Measurements from ENCODE around the gene HIBCH. TPM values are rescaled to one million over a fixed set of nuclear protein-coding genes. Genes with fewer than 3 reads are reported as not detected.

HIBCH gene
- total RNA-seq, 1 donor from 2014 or later: 38.8 TPM

DNA sequence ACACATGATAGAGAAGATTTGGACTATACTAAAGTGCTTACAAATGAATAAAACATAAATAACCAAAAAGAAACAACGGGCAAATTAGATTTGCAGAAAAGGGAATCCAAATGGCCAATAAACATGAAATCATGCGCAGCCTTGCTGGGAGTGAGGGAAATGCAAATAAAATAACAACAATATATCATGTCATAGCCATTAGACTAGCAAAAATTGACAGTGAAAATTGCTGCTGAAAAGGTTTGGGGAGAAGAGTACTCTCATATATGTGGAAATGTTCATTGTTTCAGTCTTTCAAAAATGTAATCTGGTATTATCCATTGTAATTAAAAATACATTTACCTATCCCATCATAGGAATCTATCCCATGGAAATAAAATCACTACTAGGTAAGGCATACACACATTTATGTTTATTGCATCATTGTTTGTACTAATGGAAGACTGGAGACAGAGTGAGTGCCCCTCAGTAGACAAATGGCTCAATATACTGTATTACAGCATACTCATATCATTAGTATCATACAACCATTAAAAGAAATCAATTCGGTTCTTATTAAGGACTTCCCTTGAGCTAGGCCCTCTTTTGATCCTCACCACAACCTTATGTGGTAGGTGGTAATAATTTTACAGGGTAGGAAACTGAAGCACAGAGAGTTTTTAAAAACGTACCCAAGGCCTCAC lies 163.0 kb downstream of the HIBCH start:
- Histone ChIP-seq H3K79me2 (ENCODE audit: low read depth) (no peaks in the 10 kb centered on the region), H3K27me3 (no peaks in the 10 kb centered on the region), H3K36me3 (no peaks in the 10 kb centered on the region), H3K4me1 (peaks cover 9% of the 10 kb centered on the region), H2AFZ (replicated peaks) (no peak overlapping the region), H3F3A (ENCODE audit: low read depth) (peaks cover 8% of the 10 kb centered on the region), H4K20me1 (ENCODE audit: low read depth) (no peaks in the 10 kb centered on the region), H3K9ac (no peak overlapping the region), H3K4me2 (no peak overlapping the region), H3K9me3 (ENCODE audit: low read depth) (no peaks in the 10 kb centered on the region), H3K4me3 (no peak overlapping the region), H3K27ac (no peak overlapping the region)
- peaks cover 12% of the 10 kb centered on the region for H3K4me1 Mint-ChIP-seq
- no peak overlapping the region for H3K4me3 Mint-ChIP-seq
- no peak for TF ChIP-seq EZH2phosphoT487 (IDR thresholded peaks at IDR 0.05)
- TF ChIP-seq CTCF (IDR thresholded peaks at IDR 0.05): no peak
- TF ChIP-seq EZH2 (IDR thresholded peaks at IDR 0.05): no peak
- peaks cover 2% of the 10 kb centered on the region for H3K27me3 Mint-ChIP-seq (ENCODE audit: insufficient read depth, low read depth)
- no peak for DNase-seq (ENCODE audit: low spot score)
- H3K9me3 Mint-ChIP-seq: peaks cover 2% of the 10 kb centered on the region
- H3K27ac Mint-ChIP-seq: no peak overlapping the region
- H3K36me3 Mint-ChIP-seq: no peaks in the 10 kb centered on the region

Other genes starting within 250 kb of the HIBCH start
- 0.50 and 1.6 TPM in 2 replicates for gene INPP1, start 23.8 kb upstream of the HIBCH start, total RNA-seq (ENCODE audit: low replicate concordance)
- 0.25 and 0.37 TPM in 2 replicates for gene MFSD6, start 88.5 kb upstream of the HIBCH start, total RNA-seq (ENCODE audit: low replicate concordance)
- gene NEMP2, start 214.9 kb upstream of the HIBCH start, total RNA-seq (ENCODE audit: low replicate concordance): 3.9 and 13.8 TPM in 2 replicates